Uterus (tissue), 4 donors: ENCODE results near the gene PLEKHG4B. TPM values are rescaled to one million over a fixed set of nuclear protein-coding genes. Genes with fewer than 3 reads are reported as not detected.

ENCODE experiments used
- DNase-seq, 2 donors: peaks; one replicate each; pipeline ENCODE4 v3.0.0-alpha.2; 2019 to 2020
- H3K27ac ChIP-seq, 2 donors: fragments of 200-600 bp; sonication (generic); 1 replicate in 1 of 2; 2 replicates in 1 of 2; pipeline ENCODE4 v1.5.1; 2016 to 2018
- H3K27me3 ChIP-seq, 2 donors: fragments of 200-600 bp; sonication (generic); one replicate each; pipeline ENCODE4 v1.5.1; 2018 to 2019; ENCODE audit warnings: control low read depth in 1 of 2
- H3K36me3 ChIP-seq, 2 donors: fragments of 200-600 bp; sonication (generic); one replicate each; pipeline ENCODE4 v1.5.1; 2019; ENCODE audit warnings: control low read depth in 1 of 2
- H3K4me1 ChIP-seq, 2 donors: fragments of 200-600 bp; sonication (generic); one replicate each; pipeline ENCODE4 v1.5.1; 2018 to 2019; ENCODE audit warnings: control low read depth in 1 of 2
- H3K4me3 ChIP-seq, 2 donors: fragments of 200-600 bp; sonication (generic); 1 replicate in 1 of 2; 2 replicates in 1 of 2; pipeline ENCODE4 v1.5.1; 2018 to 2019; ENCODE audit warnings: mild to moderate bottlenecking in 1 of 2
- H3K9me3 ChIP-seq, 2 donors: fragments of 200-600 bp; sonication (generic); one replicate each; pipeline ENCODE4 v1.5.1; 2019; ENCODE audit warnings: control low read depth in 1 of 2
- CTCF ChIP-seq, 4 experiments: fragments of 200-600 bp in 2 of 4; fragments of 450-650 bp in 2 of 4; sonication (generic) in 2 of 4; IDR thresholded peaks; one replicate each; pipeline ENCODE4 v1.5.1; 2016 to 2019; ENCODE audit warnings: antibody characterized with exemption in 4 of 4, mild to moderate bottlenecking in 2 of 4, moderate library complexity in 1 of 4
- POLR2A ChIP-seq, 2 donors: fragments of 450-650 bp; IDR thresholded peaks; one replicate each; pipeline ENCODE4 v1.6.1; 2016; ENCODE audit warnings: antibody characterized with exemption in 2 of 2, mild to moderate bottlenecking in 1 of 2, moderate library complexity in 1 of 2
- intact Hi-C: fragments of 100-400 bp; cut with DNase I; formaldehyde crosslinking; loops from one replicate; pipeline ENCODE4 v1.15.1; 2023; ENCODE audit warnings: low total_unique reads
- total RNA-seq, 4 donors: library from RNA; depleted of rRNA in 3 of 4; stranded (reverse); fragments of >200 nt in 3 of 4; gene quantifications; one replicate each; pipeline versions ENCODE4 v1.1.0 to v1.2.4, GENCODE V29; 2014 to 2023
- donor health status: DM: yes; HTN: yes; CAD: no.

Gene PLEKHG4B
- total RNA-seq, 4 donors from 2014 or later: under 0.01 to 8.3 (median 0.37) TPM; not detected in 1

DNA sequence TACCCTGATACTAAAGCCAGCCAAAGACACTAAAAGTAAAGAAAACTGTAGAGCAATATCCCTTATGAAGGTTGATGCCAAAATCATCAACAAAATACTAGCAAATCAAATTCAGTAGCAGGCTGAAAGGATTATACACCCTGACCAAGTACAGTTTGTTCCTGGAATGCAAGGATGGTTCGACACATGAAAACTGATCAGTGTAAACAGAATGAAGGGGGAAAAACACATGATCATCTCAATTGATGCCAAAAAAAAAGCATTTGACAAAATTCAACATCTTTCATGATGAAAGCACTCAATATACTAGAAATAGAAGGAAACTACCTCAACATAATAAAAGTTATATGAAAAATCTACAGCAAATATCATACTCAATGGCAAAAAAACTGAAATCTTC lies 55.8 kb downstream of the PLEKHG4B start:
- H3K27ac ChIP-seq: no peak overlapping the region
- H3K4me1 ChIP-seq: no peaks in the 10 kb centered on the region
- no peak overlapping the region for H3K4me3 ChIP-seq
- peaks cover 0 to 12% of the 10 kb centered on the region in 2 donors for H3K9me3 ChIP-seq
- DNase-seq: no peak
- intact Hi-C loops: no loop called here
- TF ChIP-seq POLR2A (IDR thresholded peaks at IDR 0.05) (no peak), CTCF (IDR thresholded peaks at IDR 0.05) (no peak)
- H3K36me3 ChIP-seq: no peaks in the 10 kb centered on the region
- no peaks in the 10 kb centered on the region for H3K27me3 ChIP-seq

- H3K4me1 ChIP-seq: no peaks in the 10 kb centered on the region
- intact Hi-C loops: no loop called here
These were observed 57.9 kb downstream of the PLEKHG4B start for GRCh38 chr5:149745-150485.

GRCh38 chr5:150746-151145 lies 58.8 kb downstream of the PLEKHG4B start:
- TF ChIP-seq CTCF (IDR thresholded peaks at IDR 0.05) (no peak), POLR2A (IDR thresholded peaks at IDR 0.05) (no peak)
- Histone ChIP-seq H3K4me3 (no peak overlapping the region), H3K27me3 (no peaks in the 10 kb centered on the region), H3K4me1 (no peaks in the 10 kb centered on the region), H3K9me3 (peaks cover 0 to 12% of the 10 kb centered on the region in 2 donors), H3K36me3 (no peaks in the 10 kb centered on the region), H3K27ac (no peak overlapping the region)
- DNase-seq: no peak
- intact Hi-C loops: no loop called here

More at GRCh38 chr5:149745-150485, 57.9 kb downstream of the PLEKHG4B start:
- H3K27ac ChIP-seq: no peak overlapping the region
- DNase-seq: no peak
- H3K36me3 ChIP-seq: no peaks in the 10 kb centered on the region
- H3K27me3 ChIP-seq: no peaks in the 10 kb centered on the region
- H3K9me3 ChIP-seq: peaks cover 0 to 12% of the 10 kb centered on the region in 2 donors
- no peak overlapping the region for H3K4me3 ChIP-seq
- TF ChIP-seq POLR2A (IDR thresholded peaks at IDR 0.05) (no peak), CTCF (IDR thresholded peaks at IDR 0.05) (no peak)

DNA sequence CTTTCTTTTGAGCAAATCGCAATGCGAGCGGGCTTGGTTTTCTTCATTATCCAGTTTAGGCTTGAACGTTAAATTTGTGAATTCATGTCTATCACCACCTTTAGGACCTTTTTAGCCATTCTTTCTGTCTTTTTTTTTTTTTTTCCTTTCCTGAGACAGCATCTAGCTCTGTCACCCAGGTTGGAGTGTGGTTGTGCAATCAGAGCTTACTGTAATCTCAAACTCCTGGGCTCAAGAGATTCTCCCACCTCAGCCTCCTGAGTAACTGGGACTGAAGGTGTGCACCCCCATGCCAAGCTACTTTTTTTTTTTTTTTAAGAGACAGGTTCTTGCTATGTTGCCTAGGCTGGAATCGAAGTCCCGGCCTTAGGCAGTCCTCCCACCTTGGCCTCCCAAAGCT lies 60.1 kb downstream of the PLEKHG4B start:
- Histone ChIP-seq H3K27me3 (no peaks in the 10 kb centered on the region), H3K27ac (no peak overlapping the region), H3K4me3 (no peak overlapping the region), H3K9me3 (peaks cover 0 to 10% of the 10 kb centered on the region in 2 donors), H3K36me3 (no peaks in the 10 kb centered on the region), H3K4me1 (no peaks in the 10 kb centered on the region)
- TF ChIP-seq CTCF (IDR thresholded peaks at IDR 0.05) (no peak), POLR2A (IDR thresholded peaks at IDR 0.05) (no peak)
- DNase-seq: no peak
- intact Hi-C loops: no loop called here

- DNase-seq: no peak
These were observed 61.3 kb downstream of the PLEKHG4B start for GRCh38 chr5:153256-153655.

More at GRCh38 chr5:153256-153655, 61.3 kb downstream of the PLEKHG4B start:
- no peak for TF ChIP-seq CTCF (IDR thresholded peaks at IDR 0.05)
- TF ChIP-seq POLR2A (IDR thresholded peaks at IDR 0.05): no peak
- no peaks in the 10 kb centered on the region for H3K36me3 ChIP-seq
- intact Hi-C loops: no loop called here
- no peak overlapping the region for H3K4me3 ChIP-seq
- peaks cover 0 to 2% of the 10 kb centered on the region in 2 donors for H3K9me3 ChIP-seq
- no peak overlapping the region for H3K27ac ChIP-seq
- H3K4me1 ChIP-seq: no peaks in the 10 kb centered on the region
- H3K27me3 ChIP-seq: no peaks in the 10 kb centered on the region
